Neural cell (in vitro differentiated cells): ENCODE measurements around the gene EIF2AK2. TPM values are rescaled to one million over a fixed set of nuclear protein-coding genes. Genes with fewer than 3 reads are reported as not detected.

Experiments
- H2AFZ ChIP-seq: fragments of 200-600, 300-800 bp; sonication (generic), shearing (Covaris generic); 2 replicates; pipeline ENCODE4 v1.6.0; 2014; ENCODE audit warnings: low read depth, mild to moderate bottlenecking, antibody characterized with exemption, low read length, moderate library complexity
- H3F3A ChIP-seq: fragments of 200-600 bp; shearing (Covaris generic); 2 replicates; pipeline ENCODE4 v1.6.1; 2016; ENCODE audit warnings: mild to moderate bottlenecking, moderate library complexity, mixed read lengths, antibody characterized with exemption, low read length; ENCODE audit not compliant: insufficient read depth, poor library complexity, severe bottlenecking
- H3K27ac ChIP-seq: fragments of 200-600, 300-800 bp; sonication (generic), shearing (Covaris generic); 2 replicates; pipeline ENCODE4 v1.5.1; 2014; ENCODE audit warnings: mild to moderate bottlenecking, low read length, moderate library complexity
- H3K27me3 ChIP-seq: fragments of 300-800, 200-600 bp; sonication (generic), shearing (Covaris generic); 2 replicates; pipeline ENCODE4 v1.6.0; 2014; ENCODE audit warnings: mild to moderate bottlenecking, low read depth, low read length, moderate library complexity; ENCODE audit not compliant: insufficient read depth
- H3K36me3 ChIP-seq: fragments of 300-800, 200-600 bp; sonication (generic), shearing (Covaris generic); 2 replicates; pipeline ENCODE4 v1.5.1; 2014; ENCODE audit warnings: mild to moderate bottlenecking, antibody characterized with exemption, low read length, moderate library complexity; ENCODE audit not compliant: insufficient read depth
- H3K4me2 ChIP-seq: fragments of 300-800, 200-600 bp; sonication (generic), shearing (Covaris generic); 2 replicates; pipeline ENCODE4 v1.6.0; 2014; ENCODE audit warnings: mild to moderate bottlenecking, low read length
- H3K4me3 ChIP-seq: fragments of 300-800, 200-600 bp; sonication (generic), shearing (Covaris generic); 2 replicates; pipeline ENCODE4 v1.5.1; 2014; ENCODE audit warnings: mild to moderate bottlenecking, low read length, moderate library complexity
- H3K79me2 ChIP-seq: fragments of 200-600 bp; shearing (Covaris generic); replicated peaks from 2 replicates; pipeline ENCODE4 v1.6.0; 2014; ENCODE audit warnings: mild to moderate bottlenecking, low read length, moderate library complexity; ENCODE audit not compliant: insufficient read depth
- H3K9ac ChIP-seq: fragments of 300-800, 200-600 bp; sonication (generic), shearing (Covaris generic); 2 replicates; pipeline ENCODE4 v1.6.1; 2016; ENCODE audit warnings: mild to moderate bottlenecking, low read length, mixed read lengths
- H3K9me2 ChIP-seq: fragments of 200-600 bp; shearing (Covaris generic); 2 replicates; pipeline ENCODE4 v1.6.1; 2016; ENCODE audit warnings: mild to moderate bottlenecking, low read length, mixed read lengths; ENCODE audit not compliant: insufficient read depth
- H3K9me3 ChIP-seq: fragments of 200-600, 300-800 bp; sonication (generic), shearing (Covaris generic); 2 replicates; pipeline ENCODE4 v1.6.1; 2016; ENCODE audit warnings: mild to moderate bottlenecking, mixed run types, low read length, moderate library complexity, mixed read lengths
- H4K20me1 ChIP-seq: fragments of 200-600 bp; shearing (Covaris generic); 2 replicates; pipeline ENCODE4 v1.6.1; 2016; ENCODE audit warnings: mild to moderate bottlenecking, mixed run types; ENCODE audit not compliant: insufficient read depth
- EP300 ChIP-seq: fragments of 450-650 bp; conservative IDR thresholded peaks from 2 replicates; pipeline ENCODE4 v1.6.1; 2014; ENCODE audit warnings: antibody characterized with exemption, mild to moderate bottlenecking, moderate library complexity; ENCODE audit not compliant: poor library complexity, severe bottlenecking
- EZH2 ChIP-seq: fragments of 200-600, 300-800 bp; shearing (Covaris generic), sonication (generic); IDR thresholded peaks from 2 replicates; pipeline ENCODE4 v1.6.1; 2014; ENCODE audit warnings: antibody characterized with exemption, low read length, borderline replicate concordance, mild to moderate bottlenecking; ENCODE audit not compliant: insufficient read depth, poor library complexity, severe bottlenecking
- MXI1 ChIP-seq: fragments of 450-650 bp; conservative IDR thresholded peaks from 2 replicates; pipeline ENCODE4 v1.6.1; 2014; ENCODE audit warnings: antibody characterized with exemption, mild to moderate bottlenecking; ENCODE audit not compliant: poor library complexity, severe bottlenecking
- POLR2AphosphoS5 ChIP-seq: IDR thresholded peaks from 2 replicates; pipeline ENCODE4 v1.6.1; 2012
- RAD21 ChIP-seq: fragments of 450-650 bp; conservative IDR thresholded peaks from 2 replicates; pipeline ENCODE4 v1.6.1; 2014; ENCODE audit warnings: antibody characterized with exemption, mild to moderate bottlenecking, moderate library complexity
- SMC3 ChIP-seq: fragments of 450-650 bp; conservative IDR thresholded peaks from 2 replicates; pipeline ENCODE4 v1.6.1; 2014; ENCODE audit warnings: antibody characterized with exemption, mild to moderate bottlenecking, moderate library complexity; ENCODE audit not compliant: poor library complexity
- TAF1 ChIP-seq: IDR thresholded peaks from 2 replicates; pipeline ENCODE4 v1.6.1; 2012; ENCODE audit warnings: low read depth
- polyA plus RNA-seq: library from polyadenylated mRNA; depleted of rRNA; stranded (reverse); fragments of >200 nt; gene quantifications from 2 replicates; pipeline ENCODE4 v1.2.3, GENCODE V29; 2014
- TF ChIP-seq, protein P1 (sequence below): fragments of 450-650 bp; IDR thresholded peaks from 2 replicates; pipeline ENCODE4 v1.5.1; 2014; ENCODE audit warnings: antibody characterized with exemption, mild to moderate bottlenecking, moderate library complexity; ENCODE audit not compliant: poor library complexity, severe bottlenecking
- TF ChIP-seq, protein P2 (sequence below): IDR thresholded peaks from 2 replicates; pipeline ENCODE4 v1.6.1; 2012; ENCODE audit warnings: borderline replicate concordance

Gene EIF2AK2
- polyA plus RNA-seq, 1 donor from 2014 or later, result 2.5 TPM

DNA sequence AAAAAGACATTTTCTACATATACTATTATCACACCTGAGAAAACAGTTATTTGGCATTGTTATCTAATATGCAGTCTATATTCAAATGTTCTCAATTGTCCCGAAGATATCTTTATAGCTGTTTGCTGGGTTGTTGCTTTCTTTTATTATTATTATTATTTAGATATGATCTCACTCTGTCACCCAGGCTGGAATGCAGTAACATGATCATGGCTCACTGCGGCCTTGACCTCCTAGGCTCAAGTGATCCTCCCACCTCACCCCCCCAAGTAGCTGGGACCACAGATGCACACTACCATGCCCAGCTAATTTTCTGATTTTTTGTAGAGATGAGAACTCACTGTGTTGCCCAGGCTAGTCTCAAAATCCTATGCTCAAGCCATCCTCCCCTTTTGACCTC lies 52.6 kb downstream of the EIF2AK2 start:
- no peaks in the 10 kb centered on the region for H3K36me3 ChIP-seq
- no peak overlapping the region for H2AFZ ChIP-seq
- H3K9ac ChIP-seq, result no peak overlapping the region
- H3K9me3 ChIP-seq, result no peaks in the 10 kb centered on the region
- TF ChIP-seq MXI1 (no peak), EP300 (no peak), EZH2 (no peak), SMC3 (no peak), POLR2AphosphoS5 (no peak), TAF1 (no peak), RAD21 (no peak)
- TF ChIP-seq, protein P1, sequence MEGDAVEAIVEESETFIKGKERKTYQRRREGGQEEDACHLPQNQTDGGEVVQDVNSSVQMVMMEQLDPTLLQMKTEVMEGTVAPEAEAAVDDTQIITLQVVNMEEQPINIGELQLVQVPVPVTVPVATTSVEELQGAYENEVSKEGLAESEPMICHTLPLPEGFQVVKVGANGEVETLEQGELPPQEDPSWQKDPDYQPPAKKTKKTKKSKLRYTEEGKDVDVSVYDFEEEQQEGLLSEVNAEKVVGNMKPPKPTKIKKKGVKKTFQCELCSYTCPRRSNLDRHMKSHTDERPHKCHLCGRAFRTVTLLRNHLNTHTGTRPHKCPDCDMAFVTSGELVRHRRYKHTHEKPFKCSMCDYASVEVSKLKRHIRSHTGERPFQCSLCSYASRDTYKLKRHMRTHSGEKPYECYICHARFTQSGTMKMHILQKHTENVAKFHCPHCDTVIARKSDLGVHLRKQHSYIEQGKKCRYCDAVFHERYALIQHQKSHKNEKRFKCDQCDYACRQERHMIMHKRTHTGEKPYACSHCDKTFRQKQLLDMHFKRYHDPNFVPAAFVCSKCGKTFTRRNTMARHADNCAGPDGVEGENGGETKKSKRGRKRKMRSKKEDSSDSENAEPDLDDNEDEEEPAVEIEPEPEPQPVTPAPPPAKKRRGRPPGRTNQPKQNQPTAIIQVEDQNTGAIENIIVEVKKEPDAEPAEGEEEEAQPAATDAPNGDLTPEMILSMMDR, result no peak
- TF ChIP-seq, protein P2, sequence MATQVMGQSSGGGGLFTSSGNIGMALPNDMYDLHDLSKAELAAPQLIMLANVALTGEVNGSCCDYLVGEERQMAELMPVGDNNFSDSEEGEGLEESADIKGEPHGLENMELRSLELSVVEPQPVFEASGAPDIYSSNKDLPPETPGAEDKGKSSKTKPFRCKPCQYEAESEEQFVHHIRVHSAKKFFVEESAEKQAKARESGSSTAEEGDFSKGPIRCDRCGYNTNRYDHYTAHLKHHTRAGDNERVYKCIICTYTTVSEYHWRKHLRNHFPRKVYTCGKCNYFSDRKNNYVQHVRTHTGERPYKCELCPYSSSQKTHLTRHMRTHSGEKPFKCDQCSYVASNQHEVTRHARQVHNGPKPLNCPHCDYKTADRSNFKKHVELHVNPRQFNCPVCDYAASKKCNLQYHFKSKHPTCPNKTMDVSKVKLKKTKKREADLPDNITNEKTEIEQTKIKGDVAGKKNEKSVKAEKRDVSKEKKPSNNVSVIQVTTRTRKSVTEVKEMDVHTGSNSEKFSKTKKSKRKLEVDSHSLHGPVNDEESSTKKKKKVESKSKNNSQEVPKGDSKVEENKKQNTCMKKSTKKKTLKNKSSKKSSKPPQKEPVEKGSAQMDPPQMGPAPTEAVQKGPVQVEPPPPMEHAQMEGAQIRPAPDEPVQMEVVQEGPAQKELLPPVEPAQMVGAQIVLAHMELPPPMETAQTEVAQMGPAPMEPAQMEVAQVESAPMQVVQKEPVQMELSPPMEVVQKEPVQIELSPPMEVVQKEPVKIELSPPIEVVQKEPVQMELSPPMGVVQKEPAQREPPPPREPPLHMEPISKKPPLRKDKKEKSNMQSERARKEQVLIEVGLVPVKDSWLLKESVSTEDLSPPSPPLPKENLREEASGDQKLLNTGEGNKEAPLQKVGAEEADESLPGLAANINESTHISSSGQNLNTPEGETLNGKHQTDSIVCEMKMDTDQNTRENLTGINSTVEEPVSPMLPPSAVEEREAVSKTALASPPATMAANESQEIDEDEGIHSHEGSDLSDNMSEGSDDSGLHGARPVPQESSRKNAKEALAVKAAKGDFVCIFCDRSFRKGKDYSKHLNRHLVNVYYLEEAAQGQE, result no peak
- no peak overlapping the region for H3K27ac ChIP-seq
- no peak overlapping the region for H3K4me3 ChIP-seq
- no peaks in the 10 kb centered on the region for H3K9me2 ChIP-seq
- no peaks in the 10 kb centered on the region for H3F3A ChIP-seq
- H4K20me1 ChIP-seq, result no peaks in the 10 kb centered on the region
- no peak overlapping the region for H3K4me2 ChIP-seq
- H3K79me2 ChIP-seq, result no peaks in the 10 kb centered on the region
- no peaks in the 10 kb centered on the region for H3K27me3 ChIP-seq

DNA sequence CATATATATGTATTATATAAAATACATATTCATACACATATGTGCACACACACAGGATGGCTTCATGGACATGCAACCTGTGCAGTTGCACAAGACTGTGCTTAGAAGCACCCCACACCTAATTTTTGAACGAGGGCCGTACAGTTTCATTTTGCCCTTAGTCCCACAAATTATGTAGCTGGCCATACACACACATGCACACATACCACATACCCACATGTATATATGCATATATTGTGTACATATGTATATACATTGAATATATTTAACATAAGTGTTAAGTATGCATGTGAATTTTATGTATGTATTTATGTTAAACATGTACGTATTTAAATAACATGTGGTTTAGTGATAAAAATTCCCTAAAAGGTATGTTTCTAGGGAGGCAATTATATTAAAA lies 54.2 kb downstream of the EIF2AK2 start:
- no peak overlapping the region for H2AFZ ChIP-seq
- no peaks in the 10 kb centered on the region for H3K27me3 ChIP-seq
- H3K27ac ChIP-seq, result no peak overlapping the region
- H3K36me3 ChIP-seq, result no peaks in the 10 kb centered on the region
- H3K4me3 ChIP-seq, result no peak overlapping the region
- H3K79me2 ChIP-seq, result no peaks in the 10 kb centered on the region
- H3K9me2 ChIP-seq, result no peaks in the 10 kb centered on the region
- no peak overlapping the region for H3K4me2 ChIP-seq
- TF ChIP-seq, protein P1, result no peak
- TF ChIP-seq EZH2, result no peak
- no peak overlapping the region for H3K9ac ChIP-seq
- H3F3A ChIP-seq, result no peaks in the 10 kb centered on the region
- no peaks in the 10 kb centered on the region for H4K20me1 ChIP-seq
- no peaks in the 10 kb centered on the region for H3K9me3 ChIP-seq
